Ishikawa (cell line): Measurements from ENCODE around the gene RAD51B.
A peak's percentile ranks its signal among the peaks of the same experiment; 100 is the strongest.

Source experiments
- CEBPB ChIP-seq: IDR thresholded peaks from 2 replicates; pipeline ENCODE4 v1.6.1; 2012
- CREB1 ChIP-seq: IDR thresholded peaks from 2 replicates; pipeline ENCODE4 v1.6.1; 2012; ENCODE audit warnings: low read depth
- EGR1 ChIP-seq: IDR thresholded peaks from 2 replicates; pipeline ENCODE4 v1.6.1; 2012
- EP300 ChIP-seq: IDR thresholded peaks from 2 replicates; pipeline ENCODE4 v1.6.1; 2012; ENCODE audit warnings: borderline replicate concordance
- FOXM1 ChIP-seq: IDR thresholded peaks from 2 replicates; pipeline ENCODE4 v1.6.1; 2012; ENCODE audit warnings: low read depth, borderline replicate concordance
- NFIC ChIP-seq: IDR thresholded peaks from 2 replicates; pipeline ENCODE4 v1.6.1; 2012
- RAD21 ChIP-seq: IDR thresholded peaks from 2 replicates; pipeline ENCODE4 v1.6.1; 2012; ENCODE audit warnings: low read depth
- REST ChIP-seq: IDR thresholded peaks from 2 replicates; pipeline ENCODE4 v1.6.1; 2012; ENCODE audit warnings: low read depth, mild to moderate bottlenecking
- TAF1 ChIP-seq: IDR thresholded peaks from 2 replicates; pipeline ENCODE4 v1.6.1; 2012; ENCODE audit warnings: low read depth, mild to moderate bottlenecking
- TCF12 ChIP-seq: IDR thresholded peaks from 2 replicates; pipeline ENCODE4 v1.6.1; 2012; ENCODE audit warnings: low read depth
- TEAD4 ChIP-seq: IDR thresholded peaks from 2 replicates; pipeline ENCODE4 v1.6.1; 2012
- YY1 ChIP-seq: IDR thresholded peaks from 2 replicates; pipeline ENCODE4 v1.6.1; 2012; ENCODE audit warnings: low read depth
- ZBTB7A ChIP-seq: IDR thresholded peaks from 2 replicates; pipeline ENCODE4 v1.6.1; 2012; ENCODE audit warnings: low read depth
- TF ChIP-seq, protein P1 (sequence below): IDR thresholded peaks from 2 replicates; pipeline ENCODE4 v1.6.1; 2012
- TF ChIP-seq, protein P2 (sequence below): IDR thresholded peaks from 2 replicates; pipeline ENCODE4 v1.6.1; 2012

The RAD51B gene

GRCh38 chr14:68369281-68370056 is 549.9 kb downstream of the RAD51B start:
- TF ChIP-seq EGR1 (no peak), REST (no peak), NFIC (no peak), TEAD4 (no peak), TCF12 (no peak), CEBPB (no peak), ZBTB7A (no peak), YY1 (no peak), FOXM1 (no peak), CREB1 (no peak), RAD21 (no peak), TAF1 (no peak), EP300 (no peak)
- TF ChIP-seq, protein P1, sequence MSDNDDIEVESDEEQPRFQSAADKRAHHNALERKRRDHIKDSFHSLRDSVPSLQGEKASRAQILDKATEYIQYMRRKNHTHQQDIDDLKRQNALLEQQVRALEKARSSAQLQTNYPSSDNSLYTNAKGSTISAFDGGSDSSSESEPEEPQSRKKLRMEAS, result no peak
- TF ChIP-seq, protein P2, sequence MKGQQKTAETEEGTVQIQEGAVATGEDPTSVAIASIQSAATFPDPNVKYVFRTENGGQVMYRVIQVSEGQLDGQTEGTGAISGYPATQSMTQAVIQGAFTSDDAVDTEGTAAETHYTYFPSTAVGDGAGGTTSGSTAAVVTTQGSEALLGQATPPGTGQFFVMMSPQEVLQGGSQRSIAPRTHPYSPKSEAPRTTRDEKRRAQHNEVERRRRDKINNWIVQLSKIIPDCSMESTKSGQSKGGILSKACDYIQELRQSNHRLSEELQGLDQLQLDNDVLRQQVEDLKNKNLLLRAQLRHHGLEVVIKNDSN, result no peak

DNA sequence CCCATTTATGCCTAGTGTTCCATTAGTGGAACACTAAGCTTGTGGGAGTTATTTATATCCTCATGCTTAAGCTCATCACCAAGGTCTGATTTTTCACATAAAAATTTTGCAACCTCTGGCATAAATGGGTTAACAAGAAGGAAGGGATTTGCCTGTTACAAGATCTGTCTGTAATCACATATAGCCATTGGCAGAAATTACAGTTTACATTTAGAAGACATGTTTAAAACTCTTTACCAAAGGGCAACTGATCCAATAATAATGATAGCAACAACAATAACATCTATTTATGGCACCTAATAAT is 550.4 kb downstream of the RAD51B start:
- TF ChIP-seq TAF1 (no peak), TEAD4 (no peak), ZBTB7A (no peak), TCF12 (no peak), REST (no peak), CEBPB (no peak), EGR1 (no peak)

GRCh38 chr14:68372368-68372767 is 552.8 kb downstream of the RAD51B start:
- no peak for TF ChIP-seq TAF1
- no peak for TF ChIP-seq TEAD4

GRCh38 chr14:68373124-68373646 is 553.6 kb downstream of the RAD51B start:
- TF ChIP-seq TCF12 (no peak), TAF1 (no peak), FOXM1 (no peak), TEAD4 (no peak), EGR1 (no peak), RAD21 (no peak), EP300 (no peak), YY1 (no peak), ZBTB7A (no peak), CREB1 (no peak)
- TF ChIP-seq, protein P2, result no peak
- TF ChIP-seq, protein P1, result no peak

GRCh38 chr14:68373847-68374444 is 554.4 kb downstream of the RAD51B start:
- TF ChIP-seq NFIC (no peak), RAD21 (peak; percentile 4; the same call in 1 of the 2 replicates), CREB1 (no peak)

DNA sequence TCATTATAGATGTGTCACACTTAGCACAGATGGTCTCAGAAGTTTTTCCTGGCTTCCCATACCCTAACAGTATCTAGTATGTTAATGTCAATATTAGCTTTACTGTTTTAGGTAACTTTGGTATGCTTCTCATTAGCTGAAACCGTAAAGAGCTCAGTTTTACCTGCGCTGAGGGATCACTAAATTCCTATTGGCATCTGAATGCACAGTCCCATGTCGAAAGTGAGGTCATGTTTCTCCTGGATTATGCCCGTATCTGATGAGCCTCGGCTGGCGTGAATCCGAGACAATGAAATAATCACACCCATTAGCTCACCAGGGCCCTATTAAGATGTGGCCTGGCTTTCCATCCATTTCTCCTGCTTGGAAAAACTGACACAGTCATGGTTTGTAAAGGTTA is 555.1 kb downstream of the RAD51B start:
- TF ChIP-seq CEBPB (no peak), EGR1 (no peak), TAF1 (no peak), FOXM1 (no peak), RAD21 (no peak), ZBTB7A (no peak), TCF12 (no peak), YY1 (no peak), EP300 (no peak), TEAD4 (no peak)
- TF ChIP-seq, protein P1, result no peak
